Heart right ventricle (tissue), 16 donors: ENCODE results near the gene ECM1. TPM values are rescaled to one million over a fixed set of nuclear protein-coding genes. Genes with fewer than 3 reads are reported as not detected.

Experiments
- ATAC-seq, 8 donors: fragments of 200-7000 bp; cut with Tn5 transposase; one replicate each; pipeline ENCODE4 v1.9.1; 2020; ENCODE audit warnings: mild to moderate bottlenecking in 8 of 8, moderate library complexity in 8 of 8, moderate number of reproducible peaks in 1 of 8
- DNase-seq, 2 donors: peaks; one replicate each; pipeline ENCODE4 v3.0.0-alpha.2; 2020
- H3K27ac ChIP-seq, 10 donors: fragments of 200-600 bp; sonication (generic) in 2 of 10; one replicate each; pipeline versions ENCODE4 v1.5.0 to v1.8.0; 2020 to 2022; ENCODE audit warnings: mild to moderate bottlenecking in 3 of 10
- H3K27me3 ChIP-seq, 7 donors: fragments of 200-600 bp; one replicate each; pipeline ENCODE4 v1.8.0; 2021 to 2022; ENCODE audit warnings: mild to moderate bottlenecking in 2 of 7
- H3K36me3 ChIP-seq, 9 donors: fragments of 200-600 bp; sonication (generic) in 1 of 9; one replicate each; pipeline versions ENCODE4 v1.5.0 to v1.8.0; 2020 to 2022; ENCODE audit warnings: mild to moderate bottlenecking in 2 of 9
- H3K4me1 ChIP-seq, 9 donors: fragments of 200-600 bp; sonication (generic) in 1 of 9; one replicate each; pipeline versions ENCODE4 v1.5.0 to v1.8.0; 2020 to 2022; ENCODE audit warnings: mild to moderate bottlenecking in 4 of 9
- H3K4me3 ChIP-seq, 10 donors: fragments of 200-600 bp; sonication (generic) in 2 of 10; one replicate each; pipeline versions ENCODE4 v1.5.0 to v1.8.0; 2020 to 2022; ENCODE audit warnings: mild to moderate bottlenecking in 7 of 10, moderate library complexity in 2 of 10
- H3K9me3 ChIP-seq, 11 donors: fragments of 200-600 bp in 10 of 11; sonication (generic) in 2 of 11; one replicate each; pipeline versions ENCODE4 v1.5.0 to v1.8.0; 2013 to 2022; ENCODE audit warnings: mild to moderate bottlenecking in 2 of 11, control low read depth in 1 of 11, moderate library complexity in 1 of 11
- CTCF ChIP-seq, 9 donors: fragments of 200-600 bp; sonication (generic) in 2 of 9; IDR thresholded peaks; one replicate each; pipeline versions ENCODE4 v1.5.0 to v1.8.0; 2021 to 2022; ENCODE audit warnings: antibody characterized with exemption in 9 of 9, mild to moderate bottlenecking in 5 of 9, moderate library complexity in 1 of 9
- WGBS, 2 donors: extraction: QIAGEN DNeasy Blood & Tissue Kit; methylation state at CpG; one replicate each; pipeline ENCODE4 v1.1.7; 2013; ENCODE audit warnings: inconsistent platforms in 1 of 2; 5-methylcytosine and 5-hydroxymethylcytosine counted together
- intact Hi-C, 10 donors: fragments of 100-400 bp; cut with DNase I; formaldehyde crosslinking; loops; one replicate each; pipeline versions ENCODE4 v1.11.1 to v1.14.2; 2022
- polyA plus RNA-seq, 2 donors: library from polyadenylated mRNA; stranded (reverse); fragments of 200-250 nt; gene quantifications; one replicate each; pipeline ENCODE4 v1.2.3, GENCODE V29; 2013
- total RNA-seq, 10 donors: library from RNA; stranded (reverse); fragmentation: NEBNext Ultra II Directional in 3 of 10; extraction: Animal tissue kit (Norgen Biotek cat#: 25700) in 3 of 10; gene quantifications; one replicate each; pipeline versions ENCODE4 v1.2.1 to v1.2.4, GENCODE V29; 2021 to 2023
- donor health status: Arrhythmogenic right ventricular cardiomyopathy.
- donor health status: ischemic (EF 13 %, LVEDD 7.1; RV severe dilation, severe dysfunction).
- donor health status: healthy with polysubstance abuse.
- donor health status: DM: no; HTN: yes; CAD: no.
- donor health status: DM: no; HTN: no; CAD: no.
- donor health status: ischemic (EF 25% LVEDD 6.9; RV normal size, moderate dysfunction).
- donor health status: ischemic (EF 25% LVEDD 5.7; RV mildly dilated, moderate dysfunction).
- donor health status: healthy.
- donor health status: DM: yes; HTN: yes; CAD: no.
- donor health status: Ischemic cardiomyopathy.
- donor health status: ischemic (EF 35%, LVEDD 5.7; RV mildly dilated, moderate dysfunction).
- donor health status: nonischemic (EF 11% LVEDD 7.7; RV severe dilation, severe dysfunction).
- donor health status: DM: yes; HTN: yes; CAD: no.
- donor health status: PGD.
- donor health status: ischemic (EF 29% LVEDD 5.4; RV normal size, mild dysfunction).
- donor health status: nonischemic (EF 23%, LVEDD 6.1; RV moderate dilation, normal function).

The ECM1 gene
- total and polyA plus RNA-seq, 12 donors: 5.8 to 28.2 (median 15.8) TPM

DNA sequence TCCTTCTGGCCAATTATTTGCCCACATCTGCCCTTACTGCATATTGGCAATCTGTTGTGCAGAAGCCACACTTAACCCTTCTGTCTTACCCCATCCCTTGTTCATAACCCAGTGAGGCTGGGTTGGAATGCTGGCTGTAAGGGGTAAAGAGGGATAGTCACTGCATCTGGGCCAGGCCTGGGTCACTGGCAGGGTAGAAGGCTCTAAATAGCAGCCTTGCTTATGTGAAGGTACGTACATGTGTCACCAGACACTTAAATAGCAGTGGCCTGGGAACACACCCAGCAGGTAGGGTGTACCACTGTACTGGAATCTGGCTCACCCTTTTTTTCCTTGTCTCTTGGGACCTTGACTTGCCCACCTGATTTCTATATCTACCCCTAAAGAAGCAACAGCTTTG lies 30.6 kb upstream of the ECM1 start:
- intact Hi-C loops: loop anchor here in 2 of 10 donors (5.0 to 10.0 kb wide), 2 partner anchors 55 to 57 kb away; no protein-coding TSS in a partner anchor

GRCh38 chr1:150477733-150478132 lies 30.2 kb upstream of the ECM1 start:
- DNase-seq (no peak), ATAC-seq (no peak)
- Histone ChIP-seq H3K9me3 (no peaks in the 10 kb centered on the region), H3K27ac (peak overlapping the region in 7 of 10 donors; percentile 17 to 74 (median 30)), H3K27me3 (no peaks in the 10 kb centered on the region), H3K36me3 (peaks cover 0 to 17% (median 0%) of the 10 kb centered on the region in 9 donors), H3K4me1 (peaks cover 4 to 40% (median 22%) of the 10 kb centered on the region in 9 donors), H3K4me3 (no peak overlapping the region)
- 55 to 61% methylated on average over 4 of the region's 4 CpGs for WGBS, 2 donors
- intact Hi-C loops: loop anchor here in 2 of 10 donors (5.0 to 10.0 kb wide), 2 partner anchors 55 to 57 kb away; no protein-coding TSS in a partner anchor
- no peak for TF ChIP-seq CTCF (IDR thresholded peaks at IDR 0.05)

More for the DNA sequence above, 30.6 kb upstream of the ECM1 start:
- H3K4me3 ChIP-seq: no peak overlapping the region
- 52 to 59% methylated on average over 1 of the region's 1 CpG for WGBS, 2 donors
- H3K36me3 ChIP-seq: peaks cover 0 to 21% (median 3%) of the 10 kb centered on the region in 9 donors
- no peak for TF ChIP-seq CTCF (IDR thresholded peaks at IDR 0.05)
- no peaks in the 10 kb centered on the region for H3K9me3 ChIP-seq
- H3K4me1 ChIP-seq: peaks cover 4 to 42% (median 26%) of the 10 kb centered on the region in 9 donors
- DNase-seq (peak in 1 of 2 donors; percentile 20), ATAC-seq (peak; percentile 43 to 90 (median 74))
- peak overlapping the region in 7 of 10 donors; percentile 17 to 74 (median 30) for H3K27ac ChIP-seq
- H3K27me3 ChIP-seq: no peaks in the 10 kb centered on the region

DNA sequence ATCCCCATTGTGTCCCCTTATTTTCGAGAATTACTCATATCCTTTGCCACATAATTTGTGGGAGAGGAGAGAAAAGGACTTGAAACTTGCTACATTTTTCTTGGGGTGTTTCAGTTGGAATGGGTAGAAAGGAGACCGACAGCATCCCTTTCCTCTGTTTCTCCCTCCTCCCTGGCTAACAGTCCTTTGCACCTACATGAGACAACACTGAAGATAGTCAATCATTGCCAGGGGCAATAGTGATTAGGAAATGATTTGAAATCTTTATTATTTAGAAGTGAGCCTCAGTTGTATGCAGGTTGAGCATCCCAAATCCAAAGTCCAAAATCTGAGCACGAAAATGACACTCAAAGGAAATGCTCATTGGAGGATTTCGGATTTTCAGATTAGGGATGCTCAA lies 28.5 kb upstream of the ECM1 start:
- ATAC-seq: no peak
- 71 to 82% methylated on average over 4 of the region's 4 CpGs for WGBS, 2 donors

DNA sequence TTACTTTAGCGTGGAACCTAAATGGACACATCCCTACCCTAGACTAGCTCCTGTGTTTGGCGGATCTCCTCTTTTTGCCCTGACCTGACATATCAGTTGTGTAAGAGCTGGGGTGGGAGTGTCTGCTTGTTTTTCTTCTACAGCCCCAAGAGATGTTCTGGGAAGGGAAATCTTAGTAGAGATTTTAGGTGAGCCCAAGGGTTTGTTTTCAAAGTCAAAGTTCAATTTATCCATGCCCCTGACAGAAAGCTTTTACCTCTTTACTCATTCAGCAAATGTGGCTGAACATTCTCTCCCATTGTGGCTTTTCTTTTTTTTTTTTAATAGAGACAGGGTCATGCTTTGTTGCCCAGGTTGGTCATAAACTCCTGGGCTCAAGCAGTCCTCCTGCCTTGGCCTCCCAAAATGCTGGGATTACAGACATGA lies 28.0 kb upstream of the ECM1 start:
- TF ChIP-seq CTCF (IDR thresholded peaks at IDR 0.05): no peak
- intact Hi-C loops: loop anchor here in 2 of 10 donors (5.0 to 10.0 kb wide), 2 partner anchors 52 to 55 kb away; no protein-coding TSS in a partner anchor
- Histone ChIP-seq H3K4me1 (peaks cover 4 to 21% (median 13%) of the 10 kb centered on the region in 9 donors), H3K36me3 (no peaks in the 10 kb centered on the region), H3K4me3 (no peak overlapping the region), H3K27me3 (no peaks in the 10 kb centered on the region), H3K27ac (no peak overlapping the region), H3K9me3 (no peaks in the 10 kb centered on the region)
- ATAC-seq (no peak), DNase-seq (no peak)
- 67 to 71% methylated on average over 2 of the region's 2 CpGs for WGBS, 2 donors

More for the DNA sequence above, 28.5 kb upstream of the ECM1 start:
- Histone ChIP-seq H3K4me3 (no peak overlapping the region), H3K4me1 (peaks cover 4 to 24% (median 13%) of the 10 kb centered on the region in 9 donors), H3K27ac (no peak overlapping the region), H3K27me3 (no peaks in the 10 kb centered on the region), H3K36me3 (peaks cover 0 to 3% (median 0%) of the 10 kb centered on the region in 9 donors), H3K9me3 (no peaks in the 10 kb centered on the region)
- intact Hi-C loops: loop anchor here in 2 of 10 donors (5.0 to 10.0 kb wide), 2 partner anchors 53 to 55 kb away; no protein-coding TSS in a partner anchor
- DNase-seq: no peak
- TF ChIP-seq CTCF (IDR thresholded peaks at IDR 0.05): no peak
